Measurements from ENCODE around the gene CDKAL1.

CDKAL1 gene

GRCh38 chr6:20623761-20624160 lies 89.5 kb downstream of the CDKAL1 start:
- intact Hi-C loops (cut with DNase I; ENCODE audit: low total_unique reads), result no loop called here
- H3K9me3 ChIP-seq, result no peaks in the 10 kb centered on the region
- no peaks in the 10 kb centered on the region for H3K36me3 ChIP-seq

GRCh38 chr6:20626165-20626564 lies 91.9 kb downstream of the CDKAL1 start:
- no peak overlapping the region for H3K4me3 ChIP-seq
- no peaks in the 10 kb centered on the region for H3K27me3 ChIP-seq
- no peak overlapping the region for H3K27ac ChIP-seq
- no peaks in the 10 kb centered on the region for H3K9me3 ChIP-seq
- peaks cover 0 to 14% (median 7%) of the 10 kb centered on the region in 4 donors for H3K4me1 ChIP-seq
- no peak for DNase-seq
- H3K36me3 ChIP-seq, result no peaks in the 10 kb centered on the region
- intact Hi-C loops (cut with DNase I; ENCODE audit: low total_unique reads), result no loop called here
- TF ChIP-seq CTCF (IDR thresholded peaks at IDR 0.05), result no peak

More at GRCh38 chr6:20623761-20624160, 89.5 kb downstream of the CDKAL1 start:
- no peak overlapping the region for H3K4me3 ChIP-seq
- peaks cover 0 to 11% (median 5%) of the 10 kb centered on the region in 4 donors for H3K4me1 ChIP-seq
- no peaks in the 10 kb centered on the region for H3K27me3 ChIP-seq
- TF ChIP-seq CTCF (IDR thresholded peaks at IDR 0.05), result no peak
- no peak overlapping the region for H3K27ac ChIP-seq
- no peak for DNase-seq

GRCh38 chr6:20629509-20629908 lies 95.3 kb downstream of the CDKAL1 start:
- peaks cover 0 to 14% (median 3%) of the 10 kb centered on the region in 4 donors for H3K4me1 ChIP-seq
- H3K4me3 ChIP-seq, result no peak overlapping the region
- H3K36me3 ChIP-seq, result no peaks in the 10 kb centered on the region
- no peaks in the 10 kb centered on the region for H3K9me3 ChIP-seq
- DNase-seq, result no peak
- no peak overlapping the region for H3K27ac ChIP-seq
- intact Hi-C loops (cut with DNase I; ENCODE audit: low total_unique reads), result no loop called here
- no peaks in the 10 kb centered on the region for H3K27me3 ChIP-seq
- no peak for TF ChIP-seq CTCF (IDR thresholded peaks at IDR 0.05)

- Histone ChIP-seq H3K36me3 (no peaks in the 10 kb centered on the region), H3K9me3 (no peaks in the 10 kb centered on the region), H3K4me1 (peaks cover 0 to 14% (median 3%) of the 10 kb centered on the region in 4 donors), H3K27me3 (no peaks in the 10 kb centered on the region), H3K4me3 (no peak overlapping the region), H3K27ac (no peak overlapping the region)
- no peak for DNase-seq
- intact Hi-C loops (cut with DNase I; ENCODE audit: low total_unique reads), result no loop called here
- no peak for TF ChIP-seq CTCF (IDR thresholded peaks at IDR 0.05)
These were observed 95.9 kb downstream of the CDKAL1 start for GRCh38 chr6:20630136-20630535.

- Histone ChIP-seq H3K9me3 (no peaks in the 10 kb centered on the region), H3K4me3 (no peak overlapping the region), H3K36me3 (no peaks in the 10 kb centered on the region), H3K4me1 (peaks cover 0 to 14% (median 3%) of the 10 kb centered on the region in 4 donors), H3K27ac (no peak overlapping the region), H3K27me3 (no peaks in the 10 kb centered on the region)
- TF ChIP-seq CTCF (IDR thresholded peaks at IDR 0.05), result no peak
- DNase-seq, result no peak
- intact Hi-C loops (cut with DNase I; ENCODE audit: low total_unique reads), result no loop called here
These were observed 96.6 kb downstream of the CDKAL1 start for GRCh38 chr6:20630617-20631548.

All from tibial artery (tissue), 4 donors.